HEK293 (cell line): ENCODE measurements around the gene COL6A2.

Experiments used
- CTCF ChIA-PET: fragments of 350-600 bp; formaldehyde crosslinking; extraction: SDS; loops from one replicate; lab custom pipeline; 2021; ENCODE audit warnings: antibody characterized with exemption; lab: Yijun Ruan, JAX
- POLR2A ChIA-PET: fragments of 300-600 bp; formaldehyde crosslinking; extraction: SDS; loops from one replicate; lab custom pipeline; 2020; ENCODE audit warnings: antibody characterized with exemption, inconsistent platforms; lab: Yijun Ruan, JAX
- H3K27ac ChIP-seq: fragments of 200-500 bp; sonication (Bioruptor generic); 2 replicates; pipeline ENCODE4 v1.5.1; 2014; ENCODE audit warnings: low read depth, low read length, control low read depth, inconsistent platforms; ENCODE audit errors: extremely low read depth
- H3K36me3 ChIP-seq, 2 experiments: fragments of 200-500 bp in 1 of 2; sonication (Bioruptor generic) in 1 of 2; 1 replicate in 1 of 2; 2 replicates in 1 of 2; pipeline ENCODE4 v1.5.1; 2014 to 2017; ENCODE audit warnings: inconsistent platforms in 2 of 2, low read length in 2 of 2; ENCODE audit not compliant: control insufficient read depth in 2 of 2, insufficient read depth in 1 of 2
- H3K4me1 ChIP-seq: fragments of 200-500 bp; sonication (Bioruptor generic); 2 replicates; pipeline ENCODE4 v1.5.1; 2014; ENCODE audit warnings: mild to moderate bottlenecking, low read length, inconsistent platforms; ENCODE audit not compliant: control insufficient read depth, insufficient read depth
- H3K4me3 ChIP-seq: 2 replicates; pipeline ENCODE4 v1.5.1; 2011; ENCODE audit warnings: low read depth, mild to moderate bottlenecking, control low read depth, low read length, moderate library complexity
- H3K9me3 ChIP-seq: fragments of 200-500 bp; sonication (Bioruptor generic); 2 replicates; pipeline ENCODE4 v1.5.1; 2014; ENCODE audit warnings: low read depth, low read length, inconsistent platforms; ENCODE audit not compliant: control insufficient read depth, insufficient read depth
- GLI2 ChIP-seq: fragments of 450-650 bp; formaldehyde crosslinking; IDR thresholded peaks from 2 replicates; pipeline ENCODE4; 2017; ENCODE audit warnings: missing biosample characterization, missing genetic modification characterization, low read depth, borderline replicate concordance
- GLI4 ChIP-seq: fragments of 450-650 bp; formaldehyde crosslinking; IDR thresholded peaks from 2 replicates; pipeline ENCODE4 v1.5.1; 2016; ENCODE audit warnings: missing biosample characterization, missing genetic modification characterization
- GLIS1 ChIP-seq: fragments of 450-650 bp; formaldehyde crosslinking; IDR thresholded peaks from 2 replicates; pipeline ENCODE4 v1.5.1; 2016; ENCODE audit warnings: missing biosample characterization, missing genetic modification characterization
- HOXD13 ChIP-seq: sonication (generic); formaldehyde crosslinking; IDR thresholded peaks from 2 replicates; pipeline ENCODE4 v1.8.0; 2022; ENCODE audit warnings: missing genetic modification reagents, borderline replicate concordance
- MEIS1 ChIP-seq: sonication (generic); formaldehyde crosslinking; IDR thresholded peaks from 2 replicates; pipeline ENCODE4 v1.8.1; 2022; ENCODE audit warnings: missing genetic modification reagents, mild to moderate bottlenecking, borderline replicate concordance
- MYNN ChIP-seq: fragments of 450-650 bp; formaldehyde crosslinking; IDR thresholded peaks from 2 replicates; pipeline ENCODE4 v1.5.1; 2016; ENCODE audit warnings: missing biosample characterization, missing genetic modification characterization, borderline replicate concordance
- SCRT1 ChIP-seq: fragments of 450-650 bp; formaldehyde crosslinking; IDR thresholded peaks from 2 replicates; pipeline ENCODE4 v1.5.1; 2016; ENCODE audit warnings: missing biosample characterization, missing genetic modification characterization, borderline replicate concordance
- ZBTB20 ChIP-seq: fragments of 450-650 bp; formaldehyde crosslinking; IDR thresholded peaks from 2 replicates; pipeline ENCODE4 v1.5.1; 2016; ENCODE audit warnings: missing biosample characterization, missing genetic modification characterization
- ZFHX2 ChIP-seq: fragments of 450-650 bp; formaldehyde crosslinking; conservative IDR thresholded peaks from 2 replicates; pipeline ENCODE4 v1.5.1; 2016; ENCODE audit warnings: missing biosample characterization, missing genetic modification characterization
- ZNF202 ChIP-seq: fragments of 450-650 bp; formaldehyde crosslinking; IDR thresholded peaks from 2 replicates; pipeline ENCODE4 v1.5.1; 2016; ENCODE audit warnings: missing biosample characterization, missing genetic modification characterization, borderline replicate concordance
- ZNF239 ChIP-seq: fragments of 450-650 bp; formaldehyde crosslinking; IDR thresholded peaks from 2 replicates; pipeline ENCODE4 v1.5.1; 2016; ENCODE audit warnings: missing biosample characterization, missing genetic modification characterization
- ZNF24 ChIP-seq: fragments of 450-650 bp; formaldehyde crosslinking; IDR thresholded peaks from 2 replicates; pipeline ENCODE4 v1.5.1; 2016; ENCODE audit warnings: missing biosample characterization, missing genetic modification characterization
- ZNF248 ChIP-seq: fragments of 450-650 bp; formaldehyde crosslinking; IDR thresholded peaks from 2 replicates; pipeline ENCODE4 v1.5.1; 2017; ENCODE audit warnings: missing biosample characterization, missing genetic modification characterization
- ZNF292 ChIP-seq: fragments of 450-650 bp; formaldehyde crosslinking; IDR thresholded peaks from 2 replicates; pipeline ENCODE4 v1.5.1; 2016; ENCODE audit warnings: low read depth, missing biosample characterization, missing genetic modification characterization, borderline replicate concordance
- ZNF366 ChIP-seq: fragments of 450-650 bp; formaldehyde crosslinking; conservative IDR thresholded peaks from 2 replicates; pipeline ENCODE4 v1.5.1; 2016; ENCODE audit warnings: missing biosample characterization, missing genetic modification characterization
- ZNF518A ChIP-seq: fragments of 450-650 bp; formaldehyde crosslinking; conservative IDR thresholded peaks from 2 replicates; pipeline ENCODE4 v1.5.1; 2016; ENCODE audit warnings: low read depth, missing biosample characterization, missing genetic modification characterization
- ZNF548 ChIP-seq: fragments of 450-650 bp; formaldehyde crosslinking; IDR thresholded peaks from 2 replicates; pipeline ENCODE4 v1.5.1; 2016; ENCODE audit warnings: missing biosample characterization, missing genetic modification characterization
- ZNF585B ChIP-seq: fragments of 450-650 bp; formaldehyde crosslinking; IDR thresholded peaks from 2 replicates; pipeline ENCODE4 v1.5.1; 2016; ENCODE audit warnings: missing biosample characterization, missing genetic modification characterization
- ZNF777 ChIP-seq: fragments of 450-650 bp; formaldehyde crosslinking; IDR thresholded peaks from 2 replicates; pipeline ENCODE4 v1.5.1; 2017; ENCODE audit warnings: missing biosample characterization, missing genetic modification characterization, borderline replicate concordance
- ZNF792 ChIP-seq: fragments of 450-650 bp; formaldehyde crosslinking; IDR thresholded peaks from 2 replicates; pipeline ENCODE4 v1.5.1; 2016; ENCODE audit warnings: missing biosample characterization, missing genetic modification characterization
- ZNF843 ChIP-seq: fragments of 450-650 bp; formaldehyde crosslinking; IDR thresholded peaks from 2 replicates; pipeline ENCODE4 v1.5.1; 2016; ENCODE audit warnings: missing biosample characterization, missing genetic modification characterization
- TF ChIP-seq, protein P1 (sequence below): fragments of 450-650 bp; formaldehyde crosslinking; IDR thresholded peaks from 2 replicates; pipeline ENCODE4 v1.5.1; 2016; ENCODE audit warnings: missing biosample characterization, missing genetic modification characterization
- TF ChIP-seq, protein P2 (sequence below): fragments of 450-650 bp; formaldehyde crosslinking; IDR thresholded peaks from 2 replicates; pipeline ENCODE4 v1.5.1; 2017; ENCODE audit warnings: missing biosample characterization, missing genetic modification characterization
- TF ChIP-seq, protein P3 (sequence below): fragments of 450-650 bp; formaldehyde crosslinking; IDR thresholded peaks from 2 replicates; pipeline ENCODE4 v1.5.1; 2016; ENCODE audit warnings: missing biosample characterization, missing genetic modification characterization

COL6A2 gene

DNA sequence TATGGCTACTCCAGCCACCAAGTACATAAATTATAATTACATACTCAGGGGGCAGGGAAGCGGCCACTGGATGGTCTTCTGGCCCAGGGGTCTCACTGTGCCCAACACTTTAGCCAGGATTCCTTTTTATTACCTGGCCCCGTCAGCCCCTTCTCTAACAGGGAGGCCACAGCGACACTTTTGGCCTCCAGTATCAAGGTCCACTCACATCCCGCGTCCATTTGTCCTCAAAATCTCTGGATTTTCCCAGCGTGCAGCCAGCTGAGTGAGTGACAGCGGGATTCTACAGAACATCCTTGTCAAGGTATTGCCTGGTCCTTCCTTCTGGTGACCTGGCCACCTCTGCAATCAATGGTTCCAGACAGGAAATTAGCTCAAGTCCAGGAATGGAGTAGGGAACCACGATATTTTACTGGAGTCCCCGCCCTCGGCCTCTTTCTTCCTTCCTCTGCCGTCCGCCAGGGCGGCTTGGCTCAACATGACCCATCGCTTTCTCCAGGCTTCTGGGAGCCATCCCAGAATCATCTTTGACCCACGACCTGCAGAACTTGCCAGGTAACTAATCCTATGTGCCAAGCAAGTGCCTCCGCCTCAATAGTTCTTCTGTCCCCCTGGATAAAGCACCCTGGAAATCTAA, 2.7 kb upstream of the COL6A2 start:
- POLR2A ChIA-PET = interaction anchor here (0.7 kb wide), 1 partner anchor 126 kb away, joined by 3 read pairs; no protein-coding TSS in a partner anchor
- Histone ChIP-seq H3K36me3 (no peaks in the 10 kb centered on the region), H3K27ac (no peak overlapping the region), H3K9me3 (no peaks in the 10 kb centered on the region), H3K4me1 (no peaks in the 10 kb centered on the region), H3K4me3 (no peak overlapping the region)
- CTCF ChIA-PET = no interaction called here
- TF ChIP-seq ZNF366 (tag by site-specific recombination) = no peak
- TF ChIP-seq GLI2 (tag by site-specific recombination) = no peak
- TF ChIP-seq, protein P1, sequence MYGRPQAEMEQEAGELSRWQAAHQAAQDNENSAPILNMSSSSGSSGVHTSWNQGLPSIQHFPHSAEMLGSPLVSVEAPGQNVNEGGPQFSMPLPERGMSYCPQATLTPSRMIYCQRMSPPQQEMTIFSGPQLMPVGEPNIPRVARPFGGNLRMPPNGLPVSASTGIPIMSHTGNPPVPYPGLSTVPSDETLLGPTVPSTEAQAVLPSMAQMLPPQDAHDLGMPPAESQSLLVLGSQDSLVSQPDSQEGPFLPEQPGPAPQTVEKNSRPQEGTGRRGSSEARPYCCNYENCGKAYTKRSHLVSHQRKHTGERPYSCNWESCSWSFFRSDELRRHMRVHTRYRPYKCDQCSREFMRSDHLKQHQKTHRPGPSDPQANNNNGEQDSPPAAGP (tag by site-specific recombination) = no peak
- TF ChIP-seq HOXD13 = no peak
- no peak for TF ChIP-seq ZFHX2 (tag by site-specific recombination)
- TF ChIP-seq ZNF518A = no peak
- TF ChIP-seq ZNF548 (tag by site-specific recombination) = no peak
- TF ChIP-seq ZNF292 (tag by site-specific recombination) = no peak
- TF ChIP-seq GLI4 (tag by site-specific recombination) = no peak
- no peak for TF ChIP-seq ZNF24 (tag by site-specific recombination)
- TF ChIP-seq ZBTB20 (tag by site-specific recombination) = no peak
- TF ChIP-seq, all 188 proteins: peak for 0

GRCh38 chr21:46095814-46096595, 1.9 kb upstream of the COL6A2 start:
- Histone ChIP-seq H3K4me3 (no peak overlapping the region), H3K9me3 (no peaks in the 10 kb centered on the region), H3K4me1 (no peaks in the 10 kb centered on the region), H3K36me3 (peaks cover 0 to 6% of the 10 kb centered on the region in 2 experiments; a peak in 1 of 3 replicates), H3K27ac (no peak overlapping the region)
- CTCF ChIA-PET = no interaction called here
- POLR2A ChIA-PET = interaction anchor here (0.7 kb wide), 1 partner anchor 126 kb away, joined by 3 read pairs; no protein-coding TSS in a partner anchor
- TF ChIP-seq ZNF585B (no peak), SCRT1 (tag by site-specific recombination) (no peak), MEIS1 (CRISPR knock-in tag) (no peak), ZNF843 (tag by site-specific recombination) (no peak), ZNF248 (tag by site-specific recombination) (no peak), ZFHX2 (tag by site-specific recombination) (no peak), ZNF202 (tag by site-specific recombination) (no peak), GLIS1 (tag by site-specific recombination) (no peak), ZNF792 (tag by site-specific recombination) (no peak), ZNF777 (tag by site-specific recombination) (no peak), MYNN (tag by site-specific recombination) (no peak), ZNF239 (tag by site-specific recombination) (no peak)
- TF ChIP-seq, protein P2, sequence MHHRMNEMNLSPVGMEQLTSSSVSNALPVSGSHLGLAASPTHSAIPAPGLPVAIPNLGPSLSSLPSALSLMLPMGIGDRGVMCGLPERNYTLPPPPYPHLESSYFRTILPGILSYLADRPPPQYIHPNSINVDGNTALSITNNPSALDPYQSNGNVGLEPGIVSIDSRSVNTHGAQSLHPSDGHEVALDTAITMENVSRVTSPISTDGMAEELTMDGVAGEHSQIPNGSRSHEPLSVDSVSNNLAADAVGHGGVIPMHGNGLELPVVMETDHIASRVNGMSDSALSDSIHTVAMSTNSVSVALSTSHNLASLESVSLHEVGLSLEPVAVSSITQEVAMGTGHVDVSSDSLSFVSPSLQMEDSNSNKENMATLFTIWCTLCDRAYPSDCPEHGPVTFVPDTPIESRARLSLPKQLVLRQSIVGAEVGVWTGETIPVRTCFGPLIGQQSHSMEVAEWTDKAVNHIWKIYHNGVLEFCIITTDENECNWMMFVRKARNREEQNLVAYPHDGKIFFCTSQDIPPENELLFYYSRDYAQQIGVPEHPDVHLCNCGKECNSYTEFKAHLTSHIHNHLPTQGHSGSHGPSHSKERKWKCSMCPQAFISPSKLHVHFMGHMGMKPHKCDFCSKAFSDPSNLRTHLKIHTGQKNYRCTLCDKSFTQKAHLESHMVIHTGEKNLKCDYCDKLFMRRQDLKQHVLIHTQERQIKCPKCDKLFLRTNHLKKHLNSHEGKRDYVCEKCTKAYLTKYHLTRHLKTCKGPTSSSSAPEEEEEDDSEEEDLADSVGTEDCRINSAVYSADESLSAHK = no peak
- TF ChIP-seq, protein P3, sequence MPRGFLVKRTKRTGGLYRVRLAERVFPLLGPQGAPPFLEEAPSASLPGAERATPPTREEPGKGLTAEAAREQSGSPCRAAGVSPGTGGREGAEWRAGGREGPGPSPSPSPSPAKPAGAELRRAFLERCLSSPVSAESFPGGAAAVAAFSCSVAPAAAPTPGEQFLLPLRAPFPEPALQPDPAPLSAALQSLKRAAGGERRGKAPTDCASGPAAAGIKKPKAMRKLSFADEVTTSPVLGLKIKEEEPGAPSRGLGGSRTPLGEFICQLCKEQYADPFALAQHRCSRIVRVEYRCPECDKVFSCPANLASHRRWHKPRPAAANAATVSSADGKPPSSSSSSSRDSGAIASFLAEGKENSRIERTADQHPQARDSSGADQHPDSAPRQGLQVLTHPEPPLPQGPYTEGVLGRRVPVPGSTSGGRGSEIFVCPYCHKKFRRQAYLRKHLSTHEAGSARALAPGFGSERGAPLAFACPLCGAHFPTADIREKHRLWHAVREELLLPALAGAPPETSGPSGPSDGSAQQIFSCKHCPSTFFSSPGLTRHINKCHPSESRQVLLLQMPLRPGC = no peak
